DOHH2 (cell line): Measurements from ENCODE around the gene PECR.

Source experiments
- H3F3A ChIP-seq: fragments of 200-600 bp; sonication (generic), shearing (Covaris generic); 2 replicates; pipeline ENCODE4 v1.6.0; 2016; ENCODE audit warnings: antibody characterized with exemption, mild to moderate bottlenecking; ENCODE audit not compliant: control insufficient read depth, insufficient read depth
- H3K27ac ChIP-seq: fragments of 200-600 bp; sonication (generic); 2 replicates; pipeline ENCODE4 v1.5.1; 2014; ENCODE audit warnings: low read depth, mild to moderate bottlenecking, low read length, moderate library complexity
- H3K27me3 ChIP-seq: fragments of 200-600 bp; sonication (generic); 2 replicates; pipeline ENCODE4 v1.6.1; 2014; ENCODE audit warnings: mild to moderate bottlenecking, low read length, mixed read lengths; ENCODE audit not compliant: control insufficient read depth
- H3K36me3 ChIP-seq: fragments of 200-600 bp; sonication (generic); 2 replicates; pipeline ENCODE4 v1.6.1; 2014; ENCODE audit warnings: mild to moderate bottlenecking, low read length, moderate library complexity, mixed read lengths; ENCODE audit not compliant: control insufficient read depth
- H3K4me1 ChIP-seq: fragments of 200-600 bp; sonication (generic); 2 replicates; pipeline ENCODE4 v1.6.1; 2014; ENCODE audit warnings: mild to moderate bottlenecking, low read length, mixed read lengths; ENCODE audit not compliant: control insufficient read depth
- H3K4me2 ChIP-seq: fragments of 200-600 bp; sonication (generic); 2 replicates; pipeline ENCODE4 v1.6.0; 2014; ENCODE audit warnings: mild to moderate bottlenecking, low read length, moderate library complexity
- H3K4me3 ChIP-seq: fragments of 200-600 bp; sonication (generic); 2 replicates; pipeline ENCODE4 v1.5.1; 2014; ENCODE audit warnings: mild to moderate bottlenecking, low read length, mixed read lengths
- H3K79me2 ChIP-seq: fragments of 200-600 bp; sonication (generic); 2 replicates; pipeline ENCODE4 v1.6.1; 2014; ENCODE audit warnings: mild to moderate bottlenecking, low read length, mixed read lengths; ENCODE audit not compliant: control insufficient read depth
- H3K9me2 ChIP-seq: fragments of 200-600 bp; sonication (generic); replicated peaks from 2 replicates; pipeline ENCODE4 v1.6.1; 2014; ENCODE audit warnings: mild to moderate bottlenecking, low read length, mixed read lengths; ENCODE audit not compliant: control insufficient read depth
- H3K9me3 ChIP-seq: fragments of 200-600 bp; sonication (generic); 2 replicates; pipeline ENCODE4 v1.6.1; 2014; ENCODE audit warnings: antibody characterized with exemption, low read length, mixed read lengths; ENCODE audit not compliant: control insufficient read depth, insufficient read depth
- H4K20me1 ChIP-seq: fragments of 200-600 bp; sonication (generic); 2 replicates; pipeline ENCODE4 v1.6.0; 2014; ENCODE audit warnings: low read depth, mild to moderate bottlenecking, antibody characterized with exemption, low read length, moderate library complexity; ENCODE audit not compliant: control insufficient read depth, insufficient read depth
- EZH2phosphoT487 ChIP-seq: fragments of 200-600 bp; sonication (generic); IDR thresholded peaks from 2 replicates; pipeline ENCODE4 v1.6.1; 2017; ENCODE audit warnings: borderline replicate concordance, mild to moderate bottlenecking, antibody characterized with exemption, low read length, moderate library complexity, mixed read lengths
- TF ChIP-seq, protein P1 (sequence below): fragments of 200-600 bp; sonication (generic); IDR thresholded peaks from one replicate; pipeline ENCODE4 v1.5.1; 2014; ENCODE audit warnings: antibody characterized with exemption, mild to moderate bottlenecking, low read depth, low read length; ENCODE audit not compliant: poor library complexity, severe bottlenecking

The PECR gene

DNA sequence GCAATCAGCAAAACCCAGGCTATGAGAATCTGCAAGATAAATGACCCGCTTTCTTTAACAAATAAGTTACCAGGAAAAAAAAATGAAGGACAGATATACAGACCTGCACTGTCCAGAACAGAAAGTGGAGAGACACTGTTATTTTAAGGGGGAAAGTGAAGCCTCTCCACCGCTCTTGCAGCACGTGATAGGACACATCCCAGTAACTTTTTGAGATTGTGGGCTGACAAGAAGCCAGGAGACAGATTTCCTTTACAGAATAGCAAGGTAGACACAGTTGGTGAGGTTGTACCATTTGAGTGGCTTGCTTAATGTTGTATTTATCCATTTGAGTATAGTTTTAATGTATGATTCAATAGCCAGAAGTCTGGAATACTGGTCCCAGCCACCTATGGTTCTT is 13.1 kb upstream of the PECR start:
- H3F3A ChIP-seq, result no peaks in the 10 kb centered on the region
- TF ChIP-seq EZH2phosphoT487, result no peak
- TF ChIP-seq, protein P1, sequence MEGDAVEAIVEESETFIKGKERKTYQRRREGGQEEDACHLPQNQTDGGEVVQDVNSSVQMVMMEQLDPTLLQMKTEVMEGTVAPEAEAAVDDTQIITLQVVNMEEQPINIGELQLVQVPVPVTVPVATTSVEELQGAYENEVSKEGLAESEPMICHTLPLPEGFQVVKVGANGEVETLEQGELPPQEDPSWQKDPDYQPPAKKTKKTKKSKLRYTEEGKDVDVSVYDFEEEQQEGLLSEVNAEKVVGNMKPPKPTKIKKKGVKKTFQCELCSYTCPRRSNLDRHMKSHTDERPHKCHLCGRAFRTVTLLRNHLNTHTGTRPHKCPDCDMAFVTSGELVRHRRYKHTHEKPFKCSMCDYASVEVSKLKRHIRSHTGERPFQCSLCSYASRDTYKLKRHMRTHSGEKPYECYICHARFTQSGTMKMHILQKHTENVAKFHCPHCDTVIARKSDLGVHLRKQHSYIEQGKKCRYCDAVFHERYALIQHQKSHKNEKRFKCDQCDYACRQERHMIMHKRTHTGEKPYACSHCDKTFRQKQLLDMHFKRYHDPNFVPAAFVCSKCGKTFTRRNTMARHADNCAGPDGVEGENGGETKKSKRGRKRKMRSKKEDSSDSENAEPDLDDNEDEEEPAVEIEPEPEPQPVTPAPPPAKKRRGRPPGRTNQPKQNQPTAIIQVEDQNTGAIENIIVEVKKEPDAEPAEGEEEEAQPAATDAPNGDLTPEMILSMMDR, result no peak
- H3K27me3 ChIP-seq, result peaks cover 17% of the 10 kb centered on the region

DNA sequence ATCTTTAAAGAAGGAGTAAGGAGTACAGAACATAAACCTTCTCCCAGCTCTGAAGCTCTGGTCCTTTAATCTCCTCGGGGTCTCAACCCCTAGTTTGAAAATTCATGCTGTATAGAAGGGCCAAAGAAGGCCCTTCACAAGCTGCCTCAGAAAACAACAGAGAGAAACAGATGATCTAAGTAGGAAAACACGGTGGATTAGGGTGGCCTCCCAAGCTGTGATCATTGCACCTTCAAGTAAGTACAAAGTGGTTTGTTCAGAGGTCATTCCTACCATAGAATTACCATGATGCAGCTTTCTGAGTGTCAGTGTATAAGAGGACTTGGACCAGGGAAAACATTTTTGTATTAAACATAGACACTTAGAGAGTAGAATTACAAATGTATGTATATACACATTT is 11.0 kb upstream of the PECR start:
- Histone ChIP-seq H3K4me1 (no peaks in the 10 kb centered on the region), H3F3A (no peaks in the 10 kb centered on the region), H3K27ac (no peak overlapping the region), H3K4me3 (no peak overlapping the region), H4K20me1 (no peaks in the 10 kb centered on the region), H3K9me3 (no peaks in the 10 kb centered on the region), H3K27me3 (peaks cover 14% of the 10 kb centered on the region; the same call in 1 of the 2 replicates), H3K36me3 (no peaks in the 10 kb centered on the region), H3K4me2 (no peak overlapping the region), H3K9me2 (no peaks in the 10 kb centered on the region), H3K79me2 (no peaks in the 10 kb centered on the region)
- TF ChIP-seq EZH2phosphoT487, result no peak
- TF ChIP-seq, protein P1, result no peak

More for the DNA sequence above, 13.1 kb upstream of the PECR start:
- Histone ChIP-seq H4K20me1 (no peaks in the 10 kb centered on the region), H3K36me3 (no peaks in the 10 kb centered on the region), H3K4me3 (no peak overlapping the region), H3K4me2 (no peak overlapping the region), H3K27ac (no peak overlapping the region), H3K4me1 (no peaks in the 10 kb centered on the region), H3K9me2 (no peaks in the 10 kb centered on the region), H3K9me3 (no peaks in the 10 kb centered on the region), H3K79me2 (no peaks in the 10 kb centered on the region)

DNA sequence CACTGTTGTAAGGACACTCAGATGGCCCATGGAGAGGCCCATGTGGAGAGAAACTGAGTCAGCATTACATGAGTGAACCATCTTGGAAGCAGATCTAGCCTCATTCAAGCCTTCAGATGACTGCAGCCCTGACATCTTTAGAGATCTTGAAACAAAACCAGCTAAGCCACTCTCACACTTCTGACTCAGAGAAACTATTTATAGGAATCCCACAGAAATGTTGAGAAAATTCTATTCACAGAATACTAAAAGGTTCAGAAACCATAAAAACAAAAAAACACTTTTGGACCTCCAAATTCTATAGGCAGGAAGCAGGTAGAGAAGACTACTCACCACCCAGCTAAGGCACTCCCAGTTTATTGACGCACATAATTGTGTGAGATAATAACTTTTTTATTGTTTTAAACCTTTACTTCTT is 8.8 kb upstream of the PECR start:
- Histone ChIP-seq H3F3A (no peaks in the 10 kb centered on the region), H4K20me1 (no peaks in the 10 kb centered on the region), H3K4me3 (no peak overlapping the region), H3K4me1 (no peaks in the 10 kb centered on the region), H3K27me3 (peaks cover 9% of the 10 kb centered on the region; the same call in 1 of the 2 replicates), H3K4me2 (no peak overlapping the region), H3K9me2 (no peaks in the 10 kb centered on the region), H3K79me2 (no peaks in the 10 kb centered on the region), H3K36me3 (no peaks in the 10 kb centered on the region), H3K27ac (no peak overlapping the region), H3K9me3 (no peaks in the 10 kb centered on the region)
- TF ChIP-seq EZH2phosphoT487, result no peak
- TF ChIP-seq, protein P1, result no peak
